AG08396 (cell line): ENCODE results near the gene HBEGF.

Experiments used
- DNase-seq: peaks from one replicate; pipeline ENCODE4 v3.0.0; 2012; ENCODE audit warnings: low spot score, mixed read lengths

HBEGF gene

GRCh38 chr5:140302786-140303639, 43.4 kb downstream of the HBEGF start, which contains the start of gene PFDN1:
PFDN1 (minus strand) TSS chr5:140303101; CDS start chr5:140303073, 28 bp downstream.
- DNase-seq: peak; percentile 96

- DNase-seq: no peak
These were observed 45.3 kb downstream of the HBEGF start for GRCh38 chr5:140301136-140301535.

- DNase-seq: no peak
These were observed 47.3 kb downstream of the HBEGF start for GRCh38 chr5:140299056-140299455.

GRCh38 chr5:140298183-140298601, 48.2 kb downstream of the HBEGF start:
- no peak for DNase-seq

- DNase-seq: no peak
These were observed 49.1 kb downstream of the HBEGF start for GRCh38 chr5:140297283-140297682.

- no peak for DNase-seq
These were observed 50.1 kb downstream of the HBEGF start for GRCh38 chr5:140296289-140296688.

GRCh38 chr5:140295414-140295813, 51.0 kb downstream of the HBEGF start:
- peak; percentile 25 for DNase-seq

GRCh38 chr5:140294753-140295152, 51.6 kb downstream of the HBEGF start:
- DNase-seq: no peak

- DNase-seq: no peak
These were observed 52.6 kb downstream of the HBEGF start for GRCh38 chr5:140293849-140294100.

GRCh38 chr5:140293091-140293848, 53.1 kb downstream of the HBEGF start:
- DNase-seq: no peak

- DNase-seq: no peak
These were observed 54.0 kb downstream of the HBEGF start for GRCh38 chr5:140292212-140293036.

GRCh38 chr5:140287801-140288521, 58.4 kb downstream of the HBEGF start:
- no peak for DNase-seq

- DNase-seq: no peak
These were observed 60.0 kb downstream of the HBEGF start for GRCh38 chr5:140286424-140286823.

GRCh38 chr5:140284013-140284412, 62.4 kb downstream of the HBEGF start:
- DNase-seq: no peak
